Measurements from ENCODE around the gene KRT4. TPM values are rescaled to one million over a fixed set of nuclear protein-coding genes. Genes with fewer than 3 reads are reported as not detected.

Gene KRT4
- total RNA-seq, 1 donor from 2014 or later: not detected

DNA sequence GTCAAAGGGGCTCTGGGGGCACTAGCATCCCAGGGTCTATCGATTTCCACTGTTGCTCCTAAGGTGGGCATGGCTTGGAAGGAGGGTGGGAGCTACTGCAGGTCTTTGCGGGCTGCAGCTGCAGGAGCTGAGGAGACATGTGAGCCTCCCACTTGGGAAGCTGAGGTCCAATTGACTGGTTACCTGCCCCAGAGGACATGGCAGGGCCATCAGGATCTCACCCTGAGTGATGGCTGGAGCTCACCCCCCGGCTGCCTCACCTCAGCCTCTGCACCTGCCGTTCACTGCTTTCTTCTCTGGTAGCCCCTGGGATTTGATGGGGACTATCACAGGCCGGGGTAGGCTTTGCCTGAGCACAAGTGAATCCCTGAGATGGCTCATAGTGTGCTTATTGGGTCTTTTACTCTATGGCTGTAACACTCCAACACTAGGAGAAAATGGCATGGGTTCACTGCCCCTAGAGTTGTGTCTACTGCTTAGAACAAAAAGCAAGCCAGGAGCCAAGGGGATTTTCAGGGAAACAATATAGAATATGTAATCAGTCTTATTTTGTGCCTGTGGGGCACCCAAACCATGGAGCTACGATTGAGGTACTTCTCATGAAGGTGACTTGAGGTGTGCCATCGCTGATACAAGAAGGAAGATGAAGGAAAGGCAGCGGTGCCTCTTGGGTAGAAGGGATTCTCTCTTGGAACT, 3.2 kb upstream of the KRT4 start:
- no peak overlapping the region for H3K4me3 ChIP-seq (ENCODE audit: low read depth, low read length)
- no peak for DNase-seq (ENCODE audit: low read depth)
- no peak for TF ChIP-seq CTCF (conservative IDR thresholded peaks at IDR 0.05; ENCODE audit: low read depth, low read length)

GRCh38 chr12:52815676-52816588, 2.0 kb upstream of the KRT4 start:
- no peak for TF ChIP-seq CTCF (conservative IDR thresholded peaks at IDR 0.05; ENCODE audit: low read depth, low read length)
- no peak overlapping the region for H3K4me3 ChIP-seq (ENCODE audit: low read depth, low read length)
- no peak for DNase-seq (ENCODE audit: low read depth)

- H3K4me3 ChIP-seq (ENCODE audit: low read depth, low read length): no peak overlapping the region
- no peak for DNase-seq (ENCODE audit: low read depth)
- no peak for TF ChIP-seq CTCF (conservative IDR thresholded peaks at IDR 0.05; ENCODE audit: low read depth, low read length)
These were observed 1.2 kb upstream of the KRT4 start for GRCh38 chr12:52815161-52815560.

DNA sequence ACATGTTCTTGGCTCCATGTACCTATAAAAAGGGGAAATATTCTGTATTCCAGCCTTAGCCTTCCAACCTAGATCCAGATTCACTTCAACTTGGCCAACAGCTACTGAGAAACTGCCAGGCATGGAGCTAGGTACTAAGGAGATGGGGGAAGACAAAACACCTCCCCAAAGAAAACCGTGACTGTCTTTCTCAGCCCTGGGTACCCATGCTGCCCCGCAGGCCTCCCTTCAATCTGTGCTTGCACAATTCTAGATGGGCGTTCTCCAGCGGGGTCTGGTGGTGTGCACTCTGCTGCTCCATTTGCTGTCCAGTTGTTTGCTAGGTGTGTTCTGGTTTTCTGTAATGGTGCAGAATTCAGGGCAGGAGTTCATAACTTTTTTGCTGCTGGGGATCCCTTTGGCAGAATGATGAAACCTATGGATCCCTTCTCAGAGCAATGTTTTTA, 817 bp upstream of the KRT4 start:
- no peak for DNase-seq (ENCODE audit: low read depth)
- no peak for TF ChIP-seq CTCF (conservative IDR thresholded peaks at IDR 0.05; ENCODE audit: low read depth, low read length)
- no peak overlapping the region for H3K4me3 ChIP-seq (ENCODE audit: low read depth, low read length)

GRCh38 chr12:52813203-52813819, 605 bp downstream of the KRT4 start:
- no peak for DNase-seq (ENCODE audit: low read depth)
- H3K4me3 ChIP-seq (ENCODE audit: low read depth, low read length): no peak overlapping the region
- no peak for TF ChIP-seq CTCF (conservative IDR thresholded peaks at IDR 0.05; ENCODE audit: low read depth, low read length)

DNA sequence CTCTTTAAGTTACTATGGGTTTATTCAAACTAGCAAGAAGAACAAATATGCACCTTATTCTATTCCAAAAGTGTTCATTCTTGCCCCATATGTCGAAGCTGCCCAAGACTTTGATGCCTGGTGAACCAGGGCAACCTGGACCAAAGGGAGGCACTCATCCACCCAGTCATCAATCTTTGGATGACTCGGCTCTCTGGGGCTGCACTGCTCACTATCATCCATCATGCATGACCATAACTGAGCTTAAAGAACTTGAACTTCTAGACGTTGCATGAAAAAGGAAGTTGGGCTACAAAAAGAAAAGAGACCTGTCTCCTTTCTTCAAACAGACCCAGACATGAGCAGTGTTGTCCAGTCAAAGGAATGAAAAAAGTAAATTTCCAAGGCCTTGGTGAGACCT, 1.2 kb downstream of the KRT4 start:
- TF ChIP-seq CTCF (conservative IDR thresholded peaks at IDR 0.05; ENCODE audit: low read depth, low read length): no peak
- no peak for DNase-seq (ENCODE audit: low read depth)

More for the DNA sequence above, 1.2 kb downstream of the KRT4 start:
- no peak overlapping the region for H3K4me3 ChIP-seq (ENCODE audit: low read depth, low read length)
